GM21619 (cell line): Measurements from ENCODE around the gene GPR146.

ENCODE experiments used
- ATAC-seq: cut with Tn5 transposase; IDR thresholded peaks from one replicate; pipeline ENCODE4 v1.9.1; 2021; ENCODE audit not compliant: unreplicated experiment

Gene GPR146

GRCh38 chr7:1090686-1091643 lies 46.6 kb downstream of the GPR146 start:
- no peak for ATAC-seq

GRCh38 chr7:1091644-1092027 lies 47.3 kb downstream of the GPR146 start:
- no peak for ATAC-seq

- no peak for ATAC-seq
Observed at GRCh38 chr7:1092161-1092632, 47.9 kb downstream of the GPR146 start.

GRCh38 chr7:1092806-1093501 lies 48.6 kb downstream of the GPR146 start:
- no peak for ATAC-seq

GRCh38 chr7:1093502-1093843 lies 49.1 kb downstream of the GPR146 start:
- ATAC-seq: no peak

- ATAC-seq: no peak
Observed at GRCh38 chr7:1093916-1094508, 49.7 kb downstream of the GPR146 start.

- ATAC-seq: no peak
Observed at GRCh38 chr7:1094870-1095269, 50.5 kb downstream of the GPR146 start.

- no peak for ATAC-seq
Observed at GRCh38 chr7:1095621-1096155, 51.3 kb downstream of the GPR146 start.

- no peak for ATAC-seq
Observed at GRCh38 chr7:1096156-1097119, 52.1 kb downstream of the GPR146 start.

GRCh38 chr7:1097120-1097504 lies 52.8 kb downstream of the GPR146 start:
- ATAC-seq: no peak

- no peak for ATAC-seq
Observed at GRCh38 chr7:1098243-1099153, 54.2 kb downstream of the GPR146 start.

- ATAC-seq: no peak
Observed at GRCh38 chr7:1099154-1099542, 54.8 kb downstream of the GPR146 start.

- no peak for ATAC-seq
Observed at GRCh38 chr7:1099637-1100036, 55.3 kb downstream of the GPR146 start.

GRCh38 chr7:1100386-1100785 lies 56.0 kb downstream of the GPR146 start:
- ATAC-seq: no peak

- ATAC-seq: no peak
Observed at GRCh38 chr7:1100834-1101562, 56.7 kb downstream of the GPR146 start.

- ATAC-seq: no peak
Observed at GRCh38 chr7:1101563-1102431, 57.5 kb downstream of the GPR146 start.

- no peak for ATAC-seq
Observed at GRCh38 chr7:1103009-1103788, 58.9 kb downstream of the GPR146 start.
